GM23338 (cell line): ENCODE results near the gene DCLK2.

Source experiments
- CTCF ChIP-seq, 2 experiments: fragments of 200-600 bp in 1 of 2; sonication (generic) in 1 of 2; conservative IDR thresholded peaks; 2 replicates each; pipeline versions ENCODE4 v1.5.1 to v1.6.1; 2016 to 2017; ENCODE audit warnings: antibody characterized with exemption in 2 of 2, low read depth in 2 of 2, mild to moderate bottlenecking in 2 of 2, moderate library complexity in 1 of 2
- EZH2 ChIP-seq: fragments of 200-600 bp; sonication (generic); IDR thresholded peaks from one replicate; pipeline ENCODE4 v1.8.0; 2017; ENCODE audit warnings: antibody characterized with exemption, mild to moderate bottlenecking, low read depth; ENCODE audit not compliant: unreplicated experiment
- EZH2phosphoT487 ChIP-seq: fragments of 200-600 bp; sonication (generic); IDR thresholded peaks from one replicate; pipeline ENCODE4 v1.8.1; 2018; ENCODE audit warnings: antibody characterized with exemption; ENCODE audit not compliant: unreplicated experiment
- REST ChIP-seq: IDR thresholded peaks from one replicate; pipeline ENCODE4 v1.6.1; 2018; ENCODE audit warnings: antibody characterized with exemption; ENCODE audit not compliant: unreplicated experiment

- TF ChIP-seq CTCF (conservative IDR thresholded peaks at IDR 0.05; ENCODE audit: low read depth in 2 of 2) (no peak), EZH2 (no peak), EZH2phosphoT487 (no peak), REST (no peak)
Measured at GRCh38 chr4:150065740-150066139, 12.5 kb upstream of the DCLK2 start.
